T-helper 1 cell (primary cell): ENCODE measurements around the gene PRCC.

ENCODE experiments used
- DNase-seq, 5 donors: peaks; one replicate each; pipeline ENCODE4 v3.0.0-alpha.2; 2012 to 2020

The PRCC gene

GRCh38 chr1:156845055-156845952 lies 78.0 kb downstream of the PRCC start:
- DNase-seq = peak in 2 of 5 donors; percentile 21 to 29

- no peak for DNase-seq
Measured at GRCh38 chr1:156845953-156846545, 78.7 kb downstream of the PRCC start.

- DNase-seq = no peak
Measured at GRCh38 chr1:156846643-156847042, 79.3 kb downstream of the PRCC start.

GRCh38 chr1:156847591-156848460 lies 80.5 kb downstream of the PRCC start:
- no peak for DNase-seq

GRCh38 chr1:156848461-156849150 lies 81.3 kb downstream of the PRCC start:
- peak; percentile 60 to 81 (median 64) for DNase-seq

GRCh38 chr1:156849151-156849496 lies 81.8 kb downstream of the PRCC start:
- DNase-seq = no peak
